22Rv1 (cell line): Measurements from ENCODE around the gene ABI1.

Experiments used
- CTCF ChIP-seq: fragments of 450-650 bp; IDR thresholded peaks from 2 replicates; pipeline ENCODE4 v1.5.1; 2017; ENCODE audit warnings: mild to moderate bottlenecking
- ZFX ChIP-seq: fragments of 450-650 bp; IDR thresholded peaks from 2 replicates; pipeline ENCODE4 v1.6.1; 2017; ENCODE audit warnings: antibody characterized with exemption, borderline replicate concordance

DNA sequence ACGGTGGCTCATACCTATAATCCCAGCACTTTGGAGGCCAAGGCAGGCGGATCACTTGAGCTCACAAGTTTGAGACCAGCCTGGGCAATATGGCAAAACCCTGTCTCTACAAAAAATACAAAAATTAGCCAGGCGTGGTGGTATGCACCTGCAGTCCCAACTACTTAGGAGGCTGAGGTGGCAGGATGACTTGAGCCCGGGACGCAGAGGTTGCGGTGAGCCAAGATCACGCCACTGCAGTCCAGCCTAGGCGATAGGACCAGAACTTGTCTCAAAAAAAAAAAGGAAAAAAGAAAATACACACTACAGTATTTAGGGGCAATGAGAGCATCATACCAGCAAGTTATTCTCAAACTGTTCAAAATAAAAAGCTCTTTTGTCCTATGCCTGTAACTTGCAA is 59.5 kb downstream of the ABI1 start:
- no peak for TF ChIP-seq CTCF
- TF ChIP-seq ZFX: no peak
